C1 segment of cervical spinal cord (tissue), 14 donors: ENCODE results near the gene CFAP61.

Source experiments
- DNase-seq, 14 donors: peaks; one replicate each; lab custom pipeline; 2025; lab: John Stamatoyannopoulos, UW

CFAP61 gene

GRCh38 chr20:20027284-20027683 is 25.0 kb upstream of the CFAP61 start:
- no peak for DNase-seq

GRCh38 chr20:20031790-20032189 is 20.5 kb upstream of the CFAP61 start:
- no peak for DNase-seq

GRCh38 chr20:20034486-20034885 is 17.8 kb upstream of the CFAP61 start:
- DNase-seq, result no peak

GRCh38 chr20:20036756-20037155 is 15.6 kb upstream of the CFAP61 start:
- DNase-seq, result no peak

GRCh38 chr20:20037960-20038359 is 14.4 kb upstream of the CFAP61 start:
- no peak for DNase-seq

- no peak for DNase-seq
These were observed 13.7 kb upstream of the CFAP61 start for GRCh38 chr20:20038586-20038985.

- no peak for DNase-seq
These were observed 12.5 kb upstream of the CFAP61 start for GRCh38 chr20:20039752-20040387.

- DNase-seq, result no peak
These were observed 612 bp upstream of the CFAP61 start for GRCh38 chr20:20051767-20052073.

GRCh38 chr20:20060234-20060998 is 8.1 kb downstream of the CFAP61 start:
- DNase-seq, result no peak

GRCh38 chr20:20063941-20064702 is 11.8 kb downstream of the CFAP61 start:
- no peak for DNase-seq

GRCh38 chr20:20065361-20065760 is 13.0 kb downstream of the CFAP61 start:
- no peak for DNase-seq

GRCh38 chr20:20070871-20071726 is 18.8 kb downstream of the CFAP61 start:
- DNase-seq, result peak in 1 of 14 donors; percentile 57

- peak in 5 of 14 donors; percentile 8 to 70 (median 36) for DNase-seq
These were observed 21.6 kb downstream of the CFAP61 start for GRCh38 chr20:20073801-20074371.

- no peak for DNase-seq
These were observed 22.7 kb downstream of the CFAP61 start for GRCh38 chr20:20075032-20075431.

- peak in 11 of 14 donors; percentile 22 to 85 (median 63) for DNase-seq
These were observed 24.1 kb downstream of the CFAP61 start for GRCh38 chr20:20076297-20077065.

GRCh38 chr20:20078041-20078440 is 25.7 kb downstream of the CFAP61 start:
- no peak for DNase-seq

GRCh38 chr20:20079102-20079784 is 26.9 kb downstream of the CFAP61 start:
- DNase-seq, result no peak

GRCh38 chr20:20083807-20084206 is 31.5 kb downstream of the CFAP61 start:
- DNase-seq, result peak in 1 of 14 donors; percentile 61

GRCh38 chr20:20084296-20084752 is 32.0 kb downstream of the CFAP61 start:
- peak in 1 of 14 donors; percentile 11 for DNase-seq

GRCh38 chr20:20085071-20085470 is 32.7 kb downstream of the CFAP61 start:
- DNase-seq, result peak in 1 of 14 donors; percentile 18
